Endodermal cell (in vitro differentiated cells): ENCODE data around the gene SEPTIN11. TPM values are rescaled to one million over a fixed set of nuclear protein-coding genes. Genes with fewer than 3 reads are reported as not detected.
A peak's percentile ranks its signal among the peaks of the same experiment; 100 is the strongest.

Source experiments
- DNase-seq: peaks from one replicate; pipeline ENCODE4 v3.0.0-alpha.2; 2017
- H3K27ac ChIP-seq: 2 replicates; pipeline ENCODE4 v1.5.1; 2013; ENCODE audit warnings: mild to moderate bottlenecking, low read depth, low read length, moderate library complexity
- H3K27me3 ChIP-seq: 2 replicates; pipeline ENCODE4 v1.6.1; 2013; ENCODE audit warnings: mild to moderate bottlenecking, low read length, moderate library complexity; ENCODE audit not compliant: insufficient read depth, control insufficient read depth, poor library complexity, severe bottlenecking
- H3K36me3 ChIP-seq: 2 replicates; pipeline ENCODE4 v1.7.0; 2013; ENCODE audit warnings: mild to moderate bottlenecking, low read length, moderate library complexity; ENCODE audit not compliant: control insufficient read depth, insufficient read depth
- H3K4me1 ChIP-seq: one replicate; pipeline ENCODE4 v1.7.0; 2013; ENCODE audit warnings: low read length; ENCODE audit not compliant: control insufficient read depth, insufficient read depth
- H3K4me3 ChIP-seq: 2 replicates; pipeline ENCODE4 v1.5.1; 2013; ENCODE audit warnings: mild to moderate bottlenecking, low read length, moderate library complexity
- H3K9ac ChIP-seq: 2 replicates; pipeline ENCODE4 v1.6.1; 2013; ENCODE audit warnings: mild to moderate bottlenecking, low read length, moderate library complexity; ENCODE audit not compliant: poor library complexity, severe bottlenecking; ENCODE audit errors: extremely low read depth
- H3K9me3 ChIP-seq: 2 replicates; pipeline ENCODE4 v1.6.1; 2013; ENCODE audit warnings: mild to moderate bottlenecking, low read length, moderate library complexity; ENCODE audit not compliant: control insufficient read depth
- H3K27ac Mint-ChIP-seq: 2 replicates; pipeline ENCODE4 v1.8.0; 2020; ENCODE audit warnings: mixed read lengths
- H3K27me3 Mint-ChIP-seq: 2 replicates; pipeline ENCODE4 v1.8.0; 2021; ENCODE audit warnings: mild to moderate bottlenecking, mixed read lengths; ENCODE audit not compliant: insufficient read depth
- H3K36me3 Mint-ChIP-seq: 2 replicates; pipeline ENCODE4 v1.8.0; 2020; ENCODE audit warnings: low read depth, mixed read lengths
- H3K4me1 Mint-ChIP-seq: 2 replicates; pipeline ENCODE4 v1.8.0; 2020; ENCODE audit warnings: mixed read lengths
- H3K4me3 Mint-ChIP-seq: 2 replicates; pipeline ENCODE4 v1.8.0; 2020; ENCODE audit warnings: mild to moderate bottlenecking, moderate library complexity, mixed read lengths
- H3K9me3 Mint-ChIP-seq: 2 replicates; pipeline ENCODE4 v1.8.0; 2020; ENCODE audit warnings: mild to moderate bottlenecking, mixed read lengths
- WGBS, 2 experiments: methylation state at CpG; one replicate each; pipeline versions ENCODE4 v1.1.5 to v1.1.7; 2013; ENCODE audit warnings: missing lambda C conversion rate in 2 of 2, mixed read lengths in 1 of 2; ENCODE audit not compliant: insufficient coverage in 1 of 2, insufficient read length in 1 of 2; 5-methylcytosine and 5-hydroxymethylcytosine counted together
- total RNA-seq, 2 donors: library from RNA; stranded (reverse); fragmentation: NEBNext Ultra II Directional in 1 of 2; extraction: Animal tissue kit (Norgen Biotek cat#: 25700) in 1 of 2; gene quantifications; 2 replicates in 1 of 2; 3 replicates in 1 of 2; pipeline ENCODE4 v1.2.1, GENCODE V29; 2021
- TF ChIP-seq, protein P1 (sequence below): fragments of 200-600 bp; sonication (generic); conservative IDR thresholded peaks from 2 replicates; pipeline ENCODE4 v1.5.0; 2021; ENCODE audit warnings: antibody characterized with exemption, mild to moderate bottlenecking

Gene SEPTIN11
- total RNA-seq, 2 donors from 2014 or later: 102 to 116 TPM

GRCh38 chr4:76948443-76949275 is 893 bp upstream of the SEPTIN11 start:
- H3K4me3 Mint-ChIP-seq: peak overlapping the region; percentile 88
- peak overlapping the region; percentile 61 for H3K27ac Mint-ChIP-seq
- peak; percentile 92 for DNase-seq

GRCh38 chr4:76950052-76950955 is 752 bp downstream of the SEPTIN11 start:
- no peaks in the 10 kb centered on the region for H3K9me3 Mint-ChIP-seq
- peak overlapping the region; percentile 75 for H3K9ac ChIP-seq
- 0 to 1% methylated on average over 19 to 69 of the region's 69 CpGs for WGBS, 2 experiments
- TF ChIP-seq, protein P1, sequence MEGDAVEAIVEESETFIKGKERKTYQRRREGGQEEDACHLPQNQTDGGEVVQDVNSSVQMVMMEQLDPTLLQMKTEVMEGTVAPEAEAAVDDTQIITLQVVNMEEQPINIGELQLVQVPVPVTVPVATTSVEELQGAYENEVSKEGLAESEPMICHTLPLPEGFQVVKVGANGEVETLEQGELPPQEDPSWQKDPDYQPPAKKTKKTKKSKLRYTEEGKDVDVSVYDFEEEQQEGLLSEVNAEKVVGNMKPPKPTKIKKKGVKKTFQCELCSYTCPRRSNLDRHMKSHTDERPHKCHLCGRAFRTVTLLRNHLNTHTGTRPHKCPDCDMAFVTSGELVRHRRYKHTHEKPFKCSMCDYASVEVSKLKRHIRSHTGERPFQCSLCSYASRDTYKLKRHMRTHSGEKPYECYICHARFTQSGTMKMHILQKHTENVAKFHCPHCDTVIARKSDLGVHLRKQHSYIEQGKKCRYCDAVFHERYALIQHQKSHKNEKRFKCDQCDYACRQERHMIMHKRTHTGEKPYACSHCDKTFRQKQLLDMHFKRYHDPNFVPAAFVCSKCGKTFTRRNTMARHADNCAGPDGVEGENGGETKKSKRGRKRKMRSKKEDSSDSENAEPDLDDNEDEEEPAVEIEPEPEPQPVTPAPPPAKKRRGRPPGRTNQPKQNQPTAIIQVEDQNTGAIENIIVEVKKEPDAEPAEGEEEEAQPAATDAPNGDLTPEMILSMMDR: no peak
- peaks cover 2% of the 10 kb centered on the region for H3K36me3 ChIP-seq
- no peaks in the 10 kb centered on the region for H3K27me3 ChIP-seq
- H3K9me3 ChIP-seq: no peaks in the 10 kb centered on the region
- H3K36me3 Mint-ChIP-seq: peaks cover 3% of the 10 kb centered on the region
- peak; percentile 80 for DNase-seq
- peak overlapping the region; percentile 77 for H3K27ac Mint-ChIP-seq
- H3K27me3 Mint-ChIP-seq: peaks cover 10% of the 10 kb centered on the region
- H3K4me3 ChIP-seq: peak overlapping the region; percentile 88
- peak overlapping the region; percentile 88 for H3K4me3 Mint-ChIP-seq
- H3K4me1 ChIP-seq: peaks cover 5% of the 10 kb centered on the region
- H3K27ac ChIP-seq: peak overlapping the region; percentile 85
- peaks cover 29% of the 10 kb centered on the region for H3K4me1 Mint-ChIP-seq

More at GRCh38 chr4:76948443-76949275, 893 bp upstream of the SEPTIN11 start:
- H3K4me3 ChIP-seq: peak overlapping the region; percentile 88
- H3K27me3 ChIP-seq: no peaks in the 10 kb centered on the region
- H3K9me3 ChIP-seq: no peaks in the 10 kb centered on the region
- Mint-ChIP-seq H3K9me3 (no peaks in the 10 kb centered on the region), H3K4me1 (peaks cover 27% of the 10 kb centered on the region), H3K36me3 (peaks cover 3% of the 10 kb centered on the region), H3K27me3 (peaks cover 10% of the 10 kb centered on the region)
- peaks cover 5% of the 10 kb centered on the region for H3K4me1 ChIP-seq
- H3K36me3 ChIP-seq: peaks cover 6% of the 10 kb centered on the region
- H3K27ac ChIP-seq: peak overlapping the region; percentile 85
- 8 to 10% methylated on average over 32 to 60 of the region's 60 CpGs for WGBS, 2 experiments
- H3K9ac ChIP-seq: peak overlapping the region; percentile 54
- TF ChIP-seq, protein P1: no peak

- TF ChIP-seq, protein P1: no peak
- Histone ChIP-seq H3K4me1 (peaks cover 5% of the 10 kb centered on the region), H3K9me3 (no peaks in the 10 kb centered on the region), H3K36me3 (no peaks in the 10 kb centered on the region), H3K27ac (peak overlapping the region; percentile 85), H3K4me3 (peak overlapping the region; percentile 88), H3K27me3 (no peaks in the 10 kb centered on the region), H3K9ac (peak overlapping the region; percentile 75)
- H3K27ac Mint-ChIP-seq: peak overlapping the region; percentile 76
- no peaks in the 10 kb centered on the region for H3K9me3 Mint-ChIP-seq
- DNase-seq: no peak
- peaks cover 32% of the 10 kb centered on the region for H3K4me1 Mint-ChIP-seq
- peak overlapping the region; percentile 88 for H3K4me3 Mint-ChIP-seq
- H3K36me3 Mint-ChIP-seq: peaks cover 3% of the 10 kb centered on the region
- H3K27me3 Mint-ChIP-seq: peaks cover 10% of the 10 kb centered on the region
- WGBS, 2 experiments: 1% methylated on average over 17 to 23 of the region's 23 CpGs
Measured at GRCh38 chr4:76950956-76951671, 1.6 kb downstream of the SEPTIN11 start.
